Stimulated activated memory B cell treated with anti-CD40 and anti-IgM and Interleukin-4, amounts not matched to agents 10 μg/mL and 1 μg/mL and 100 μg/mL, for 72 hours (primary cell): ENCODE results near the gene MTOR.
"Not testable (repeated sequence)": the region's sequence is repeated elsewhere in the genome, so short reads cannot be mapped to it uniquely, and the experiment has no call there.

Source experiments
- ATAC-seq: fragments of 150-1000 bp; cut with Tn5 transposase; 2 replicates; pipeline ENCODE4 v1.10.0; 2021
- H3K27ac Mint-ChIP-seq: one replicate; pipeline ENCODE4 v1.8.0; 2022; ENCODE audit warnings: mild to moderate bottlenecking, mixed read lengths
- H3K27me3 Mint-ChIP-seq: one replicate; pipeline ENCODE4 v1.8.0; 2022; ENCODE audit warnings: mixed read lengths
- H3K36me3 Mint-ChIP-seq: one replicate; pipeline ENCODE4 v1.8.0; 2022; ENCODE audit warnings: mixed read lengths
- H3K4me1 Mint-ChIP-seq: one replicate; pipeline ENCODE4 v1.8.0; 2022; ENCODE audit warnings: mixed read lengths
- H3K4me3 Mint-ChIP-seq: one replicate; pipeline ENCODE4 v1.8.0; 2022; ENCODE audit warnings: mild to moderate bottlenecking, moderate library complexity, mixed read lengths
- H3K9me3 Mint-ChIP-seq: one replicate; pipeline ENCODE4 v1.8.0; 2022; ENCODE audit warnings: mixed read lengths

Gene MTOR

DNA sequence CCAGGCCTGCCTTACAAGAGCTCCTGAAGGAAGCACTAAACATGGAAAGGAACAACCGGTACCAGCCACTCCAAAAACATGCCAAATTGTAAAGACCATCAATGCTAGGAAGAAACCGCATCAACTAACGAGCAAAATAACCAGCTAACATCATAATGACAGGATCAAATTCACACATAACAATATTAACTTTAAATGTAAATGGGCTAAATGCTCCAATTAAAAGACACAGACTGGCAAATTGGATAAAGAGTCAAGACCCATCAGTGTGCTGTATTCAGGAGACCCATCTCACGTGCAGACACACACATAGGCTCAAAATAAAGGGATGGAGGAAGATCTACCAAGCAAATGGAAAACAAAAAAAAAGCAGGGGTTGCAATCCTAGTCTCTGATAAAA lies 99.6 kb downstream of the MTOR start:
- peaks cover 11% of the 10 kb centered on the region for H3K4me1 Mint-ChIP-seq
- H3K27me3 Mint-ChIP-seq, H3K9me3 Mint-ChIP-seq, ATAC-seq, H3K4me3 Mint-ChIP-seq, H3K27ac Mint-ChIP-seq: not testable (repeated sequence)
- H3K36me3 Mint-ChIP-seq = peaks cover 81% of the 10 kb centered on the region

DNA sequence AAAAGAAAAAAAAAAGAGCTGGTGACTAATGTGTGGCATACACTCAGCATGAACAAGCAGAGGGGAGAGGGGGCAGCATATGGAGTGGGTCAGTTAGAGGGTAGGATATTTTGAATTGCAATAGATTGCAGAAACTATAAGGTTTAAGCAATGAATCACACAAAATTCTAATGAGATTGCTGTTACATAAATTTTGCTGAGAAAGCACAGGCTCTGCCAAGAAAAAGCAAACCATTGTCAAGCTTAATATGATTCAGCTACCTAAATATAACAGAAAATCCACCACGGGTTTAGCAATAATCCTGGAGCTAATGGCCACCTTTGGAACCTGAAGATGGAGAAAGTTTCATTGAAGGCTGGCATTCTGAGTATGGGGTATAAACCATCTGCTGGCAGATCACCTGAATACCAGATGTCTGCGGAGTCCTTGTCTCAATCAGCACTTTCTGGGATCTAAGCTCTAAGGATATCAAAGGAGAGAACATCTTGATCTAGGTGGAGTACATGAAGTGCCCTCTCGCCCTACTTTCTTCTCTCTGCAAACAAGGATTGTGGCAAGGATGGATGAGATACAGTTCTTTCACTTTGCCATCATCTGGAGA lies 103.5 kb downstream of the MTOR start:
- Mint-ChIP-seq H3K27ac (peak overlapping the region; percentile 69), H3K36me3 (peaks cover 67% of the 10 kb centered on the region), H3K4me1 (peaks cover 28% of the 10 kb centered on the region), H3K9me3 (no peaks in the 10 kb centered on the region), H3K4me3 (no peak overlapping the region), H3K27me3 (no peaks in the 10 kb centered on the region)
- ATAC-seq = no peak

DNA sequence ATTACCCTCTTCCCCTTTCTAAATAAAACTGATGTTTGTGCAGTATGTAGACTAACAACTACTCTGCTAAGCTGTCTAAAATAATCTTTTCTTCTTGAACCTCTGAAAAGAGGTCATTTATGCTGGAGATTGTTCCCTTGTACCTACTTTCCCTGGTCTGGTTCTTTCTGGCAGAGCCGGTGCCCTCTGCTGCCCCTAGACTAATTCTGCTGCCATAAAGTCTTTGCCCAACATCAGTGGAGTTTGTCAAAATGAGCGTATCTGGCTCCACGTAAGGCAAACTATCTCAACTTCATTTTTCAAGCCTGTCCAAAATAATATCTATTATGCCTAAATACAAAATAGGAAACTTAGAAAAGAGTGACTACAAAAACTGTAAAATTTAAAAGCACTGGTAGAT lies 104.1 kb downstream of the MTOR start:
- Mint-ChIP-seq H3K36me3 (peaks cover 63% of the 10 kb centered on the region), H3K27ac (peak overlapping the region; percentile 69), H3K4me1 (peaks cover 28% of the 10 kb centered on the region), H3K27me3 (no peaks in the 10 kb centered on the region), H3K9me3 (no peaks in the 10 kb centered on the region), H3K4me3 (no peak overlapping the region)
- no peak for ATAC-seq

DNA sequence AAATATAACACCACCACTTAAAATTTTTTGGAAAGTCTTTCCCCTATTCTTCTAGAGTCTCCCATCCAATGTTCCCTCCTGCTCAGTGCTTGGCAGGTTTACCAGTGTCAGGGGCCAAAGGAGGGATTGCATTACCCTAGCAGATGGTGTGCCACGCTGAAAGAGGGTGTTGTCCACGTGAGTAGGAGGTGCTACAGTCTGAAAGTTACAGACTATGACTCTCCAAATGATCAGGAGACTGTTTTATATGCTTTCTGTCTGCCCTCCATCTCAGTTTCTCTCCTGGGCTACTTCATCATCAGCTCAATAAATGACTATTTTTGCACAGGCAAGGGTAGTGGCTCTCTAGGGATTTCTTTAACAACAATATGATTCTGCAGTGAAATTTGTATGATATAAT lies 104.5 kb downstream of the MTOR start:
- ATAC-seq = no peak
- H3K4me3 Mint-ChIP-seq = no peak overlapping the region
- peak overlapping the region; percentile 69 for H3K27ac Mint-ChIP-seq
- peaks cover 63% of the 10 kb centered on the region for H3K36me3 Mint-ChIP-seq
- no peaks in the 10 kb centered on the region for H3K9me3 Mint-ChIP-seq
- H3K27me3 Mint-ChIP-seq = no peaks in the 10 kb centered on the region
- peaks cover 28% of the 10 kb centered on the region for H3K4me1 Mint-ChIP-seq

DNA sequence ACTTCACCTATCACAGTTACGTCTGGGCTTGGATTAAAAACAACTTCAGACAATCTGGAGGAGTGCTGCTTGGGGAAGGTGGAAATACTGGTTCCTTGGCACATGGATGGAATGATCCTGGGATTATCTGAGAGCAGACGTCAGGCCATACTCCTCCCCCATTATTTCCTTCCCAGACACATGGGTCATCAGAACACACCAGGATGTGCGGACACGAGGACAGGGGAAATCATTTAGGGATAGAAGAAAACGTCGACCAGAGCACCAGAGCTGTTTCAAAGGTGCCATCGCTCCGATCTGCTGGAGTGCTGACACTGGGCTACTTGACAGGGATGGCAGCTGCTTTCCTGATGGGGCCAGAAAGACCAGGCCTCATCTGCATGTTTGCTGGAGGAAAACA lies 105.0 kb downstream of the MTOR start:
- no peak for ATAC-seq
- Mint-ChIP-seq H3K4me1 (peaks cover 28% of the 10 kb centered on the region), H3K36me3 (peaks cover 64% of the 10 kb centered on the region), H3K27ac (peak overlapping the region; percentile 69), H3K27me3 (no peaks in the 10 kb centered on the region), H3K4me3 (no peak overlapping the region), H3K9me3 (no peaks in the 10 kb centered on the region)

DNA sequence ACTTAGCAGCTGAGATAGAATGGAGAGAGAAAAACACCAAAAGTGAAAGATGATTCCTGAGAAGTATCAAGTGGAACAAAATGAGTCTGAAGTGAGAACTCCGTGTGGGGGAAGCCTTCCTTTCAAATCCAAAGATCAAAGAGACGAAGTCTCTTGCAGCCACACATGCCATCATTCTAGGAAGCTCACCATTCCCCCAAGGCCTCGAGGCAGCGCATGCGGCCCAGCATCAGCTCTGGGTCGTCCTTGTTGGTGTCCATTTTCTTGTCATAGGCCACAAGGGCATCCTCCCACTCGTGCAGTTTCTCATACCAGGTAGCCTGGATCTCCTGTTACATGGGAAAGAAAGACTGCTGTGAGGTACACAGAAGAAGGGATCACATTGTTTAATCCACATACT lies 105.4 kb downstream of the MTOR start:
- Mint-ChIP-seq H3K4me1 (peaks cover 28% of the 10 kb centered on the region), H3K27ac (peak overlapping the region; percentile 69), H3K36me3 (peaks cover 63% of the 10 kb centered on the region), H3K4me3 (no peak overlapping the region), H3K27me3 (no peaks in the 10 kb centered on the region), H3K9me3 (no peaks in the 10 kb centered on the region)
- no peak for ATAC-seq

DNA sequence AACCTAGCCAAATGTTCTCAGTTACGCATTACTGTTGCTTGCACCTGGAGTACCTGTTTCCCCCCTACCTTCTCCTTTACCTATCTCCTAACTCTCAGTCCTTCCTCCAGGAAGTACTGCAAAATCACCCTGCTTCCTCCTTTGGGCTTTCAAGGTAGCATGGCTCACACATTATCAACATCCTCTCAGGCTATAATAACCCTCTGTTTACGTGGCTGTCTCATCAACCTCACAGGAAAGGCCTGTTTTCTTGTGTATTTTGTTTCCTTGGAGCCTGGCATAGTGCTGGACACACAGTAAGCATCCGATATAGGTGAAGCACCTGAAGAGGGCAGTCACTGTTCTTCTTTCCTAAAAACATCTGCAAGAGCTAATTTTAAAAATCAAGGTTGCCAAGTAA lies 105.9 kb downstream of the MTOR start:
- Mint-ChIP-seq H3K27ac (peak overlapping the region; percentile 69), H3K27me3 (no peaks in the 10 kb centered on the region), H3K9me3 (no peaks in the 10 kb centered on the region), H3K4me1 (peaks cover 28% of the 10 kb centered on the region), H3K4me3 (no peak overlapping the region), H3K36me3 (peaks cover 61% of the 10 kb centered on the region)
- no peak for ATAC-seq

DNA sequence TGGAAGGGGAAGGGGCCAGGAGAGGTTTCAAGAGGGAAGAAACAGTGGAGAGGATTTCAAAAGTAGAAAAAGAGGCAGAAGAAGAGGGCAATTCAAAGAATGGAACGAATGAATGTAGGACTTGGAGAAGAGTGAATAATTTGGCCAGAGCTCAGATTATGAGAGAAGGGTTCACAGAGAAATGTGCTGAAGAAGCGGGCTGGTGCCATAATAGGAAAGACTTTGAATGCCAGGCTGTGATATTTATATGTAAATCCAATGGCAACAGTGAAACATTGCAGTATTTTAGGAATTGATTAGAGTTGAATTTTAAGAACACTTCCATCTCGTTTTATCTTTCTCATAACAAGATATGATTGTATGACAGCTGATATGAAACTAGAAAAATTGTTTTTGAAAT lies 109.2 kb downstream of the MTOR start:
- peaks cover 65% of the 10 kb centered on the region for H3K36me3 Mint-ChIP-seq
- H3K4me3 Mint-ChIP-seq = no peak overlapping the region
- H3K27ac Mint-ChIP-seq = no peak overlapping the region
- no peaks in the 10 kb centered on the region for H3K27me3 Mint-ChIP-seq
- peaks cover 21% of the 10 kb centered on the region for H3K4me1 Mint-ChIP-seq
- no peaks in the 10 kb centered on the region for H3K9me3 Mint-ChIP-seq
- no peak for ATAC-seq

DNA sequence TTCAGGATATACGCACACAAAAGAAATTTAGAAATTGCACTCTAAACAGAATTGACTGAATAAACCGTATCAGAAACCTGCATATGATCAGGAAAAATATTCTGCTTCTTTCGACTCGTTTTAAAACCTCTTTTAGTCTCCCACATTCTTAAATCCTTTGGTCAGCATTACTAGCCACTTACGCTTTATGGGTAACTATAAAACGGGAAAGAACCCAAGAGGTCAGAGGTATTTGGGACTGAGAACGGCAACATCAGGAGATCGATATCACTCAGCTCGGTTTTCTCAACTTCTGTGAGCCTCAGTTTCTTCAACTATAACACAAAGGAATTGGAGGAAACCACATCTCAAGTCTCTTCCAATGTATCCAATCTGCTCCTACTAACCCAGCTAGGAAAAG lies 109.6 kb downstream of the MTOR start:
- ATAC-seq = no peak
- Mint-ChIP-seq H3K36me3 (peaks cover 69% of the 10 kb centered on the region), H3K27me3 (no peaks in the 10 kb centered on the region), H3K27ac (no peak overlapping the region), H3K4me3 (no peak overlapping the region), H3K9me3 (no peaks in the 10 kb centered on the region), H3K4me1 (peaks cover 17% of the 10 kb centered on the region)

DNA sequence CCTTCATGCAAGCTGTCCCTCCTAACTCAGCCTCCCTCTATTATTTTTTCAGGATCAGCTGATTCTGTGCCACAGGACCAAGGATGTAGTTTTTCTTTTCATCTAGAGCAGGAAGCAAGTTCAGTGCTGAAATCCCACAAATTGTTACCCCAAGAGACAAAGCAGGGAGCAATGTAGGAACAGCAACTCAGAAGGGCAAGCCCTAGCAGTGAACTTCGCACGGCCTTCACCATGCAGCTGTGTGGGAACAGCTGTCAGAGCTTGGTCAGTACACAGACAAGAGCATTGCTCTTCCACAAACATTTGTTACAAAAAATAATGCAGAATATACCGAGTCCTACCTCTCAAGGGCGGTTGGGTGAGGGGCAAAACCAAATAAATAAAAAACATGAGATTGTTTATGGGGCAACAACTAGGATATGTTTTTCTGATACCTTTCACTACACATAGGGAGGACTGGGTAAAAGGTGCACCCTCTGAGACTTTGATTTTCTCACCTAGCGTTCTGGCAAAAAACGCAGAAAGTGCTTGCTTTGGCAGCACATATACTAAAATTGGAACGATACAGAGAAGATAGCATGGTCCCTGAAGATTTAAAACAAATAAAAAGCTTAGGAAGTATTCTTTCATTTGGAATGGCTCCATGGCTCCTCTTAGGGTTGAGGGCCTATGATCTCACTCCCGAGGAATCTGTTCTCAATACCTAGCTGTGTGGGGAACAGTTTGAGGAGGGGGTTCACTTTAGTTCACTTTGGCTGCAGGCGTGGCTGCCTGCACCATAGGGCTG lies 110.3 kb downstream of the MTOR start:
- Mint-ChIP-seq H3K9me3 (no peaks in the 10 kb centered on the region), H3K4me1 (peaks cover 9% of the 10 kb centered on the region), H3K4me3 (no peak overlapping the region), H3K36me3 (peaks cover 71% of the 10 kb centered on the region), H3K27ac (no peak overlapping the region), H3K27me3 (no peaks in the 10 kb centered on the region)
- ATAC-seq = no peak

DNA sequence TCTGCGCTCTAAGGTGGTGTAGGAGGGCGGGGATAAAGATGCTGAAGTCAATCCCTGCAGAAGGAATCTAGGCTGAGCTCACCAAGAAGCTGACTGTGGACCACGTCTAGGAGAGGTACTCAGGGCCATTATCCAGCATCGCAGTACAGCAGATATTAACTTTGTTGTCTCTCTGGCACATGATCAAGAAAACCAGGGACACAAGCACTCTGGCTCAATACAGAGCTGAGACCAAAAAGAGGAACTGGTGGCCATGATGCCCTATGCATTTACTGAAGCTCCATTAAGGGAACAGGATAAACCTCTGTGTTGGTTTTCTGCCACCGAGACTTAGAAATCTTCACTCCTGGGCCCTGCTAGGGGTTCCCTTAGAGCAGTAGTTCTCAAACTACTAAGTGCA lies 111.2 kb downstream of the MTOR start:
- Mint-ChIP-seq H3K27ac (no peak overlapping the region), H3K36me3 (peaks cover 71% of the 10 kb centered on the region), H3K9me3 (no peaks in the 10 kb centered on the region), H3K27me3 (no peaks in the 10 kb centered on the region), H3K4me3 (no peak overlapping the region), H3K4me1 (peaks cover under 1% of the 10 kb centered on the region)
- ATAC-seq = no peak

DNA sequence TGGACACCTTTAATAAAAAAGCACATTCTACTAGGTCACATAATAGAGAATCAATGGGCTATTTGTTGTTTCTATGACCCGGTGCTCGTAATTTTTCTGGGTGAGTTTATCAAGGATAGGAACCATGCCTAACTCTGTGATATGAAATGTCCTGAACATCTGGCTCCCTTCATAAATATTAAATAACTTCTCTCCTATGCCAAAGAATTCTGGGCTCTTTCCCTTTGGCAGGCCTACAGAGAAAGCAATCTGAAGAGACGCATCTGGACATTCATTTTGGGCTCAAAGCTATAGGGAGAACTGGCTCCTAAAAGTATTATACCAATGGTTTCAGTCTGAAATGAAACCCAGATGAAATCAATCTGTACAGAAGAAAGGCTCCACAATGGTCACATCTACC lies 112.0 kb downstream of the MTOR start:
- H3K4me3 Mint-ChIP-seq = no peak overlapping the region
- H3K4me1 Mint-ChIP-seq = no peaks in the 10 kb centered on the region
- H3K36me3 Mint-ChIP-seq = peaks cover 68% of the 10 kb centered on the region
- H3K27me3 Mint-ChIP-seq = no peaks in the 10 kb centered on the region
- ATAC-seq = no peak
- H3K27ac Mint-ChIP-seq = no peak overlapping the region
- no peaks in the 10 kb centered on the region for H3K9me3 Mint-ChIP-seq

DNA sequence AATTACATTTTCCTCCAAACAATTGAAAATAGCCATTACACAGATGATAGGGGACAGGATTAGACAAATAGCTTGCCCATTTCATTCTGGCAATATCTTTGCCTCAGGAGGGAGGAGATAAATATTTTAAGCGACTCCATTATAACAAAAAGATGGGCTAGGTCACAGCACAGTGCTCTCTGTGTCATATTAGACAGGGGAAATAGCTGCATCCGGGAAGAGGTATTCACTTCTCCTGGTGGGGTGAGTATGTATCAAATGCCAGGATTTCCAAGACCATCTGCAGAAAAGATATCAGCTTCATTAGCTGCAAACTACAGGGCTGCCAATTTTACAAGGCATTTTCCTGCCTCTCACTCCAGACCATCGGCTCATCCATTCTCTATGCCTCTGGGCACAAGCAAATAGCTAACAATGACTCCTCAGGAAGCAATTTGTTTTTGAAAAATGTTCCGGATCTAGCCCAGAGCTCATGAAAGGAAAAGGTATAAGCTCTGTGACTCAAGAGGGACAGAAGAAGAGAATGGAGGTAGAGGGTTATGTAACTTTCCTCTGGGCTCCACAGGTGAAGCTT lies 115.1 kb downstream of the MTOR start:
- no peaks in the 10 kb centered on the region for H3K27me3 Mint-ChIP-seq

DNA sequence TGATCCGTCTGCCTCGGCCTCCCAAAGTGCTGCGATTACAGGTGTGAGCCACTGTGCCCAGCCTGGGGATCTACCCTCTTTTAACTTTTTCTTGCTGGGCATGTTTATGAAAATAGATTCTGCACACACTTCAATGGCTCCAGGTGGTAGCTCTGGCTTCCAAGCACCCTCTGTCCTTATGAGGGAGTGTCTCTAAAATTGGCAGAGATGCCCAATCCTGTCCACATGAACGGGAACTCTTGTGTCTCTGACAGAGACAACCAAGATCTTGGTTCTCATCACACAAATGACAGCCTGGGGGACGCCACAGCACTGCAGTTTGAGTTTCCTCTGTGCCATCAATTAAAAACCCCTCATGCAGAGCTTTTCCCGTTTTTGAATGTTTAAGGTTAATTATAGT lies 116.6 kb downstream of the MTOR start:
- peaks cover 67% of the 10 kb centered on the region for H3K36me3 Mint-ChIP-seq
- H3K27ac Mint-ChIP-seq = no peak overlapping the region
- H3K9me3 Mint-ChIP-seq = no peaks in the 10 kb centered on the region
- no peak overlapping the region for H3K4me3 Mint-ChIP-seq
- no peak for ATAC-seq
- H3K4me1 Mint-ChIP-seq = no peaks in the 10 kb centered on the region
- no peaks in the 10 kb centered on the region for H3K27me3 Mint-ChIP-seq

More for the DNA sequence above, 115.1 kb downstream of the MTOR start:
- ATAC-seq = no peak
- no peaks in the 10 kb centered on the region for H3K4me1 Mint-ChIP-seq
- H3K27ac Mint-ChIP-seq = no peak overlapping the region
- peaks cover 78% of the 10 kb centered on the region for H3K36me3 Mint-ChIP-seq
- H3K9me3 Mint-ChIP-seq = no peaks in the 10 kb centered on the region
- no peak overlapping the region for H3K4me3 Mint-ChIP-seq

DNA sequence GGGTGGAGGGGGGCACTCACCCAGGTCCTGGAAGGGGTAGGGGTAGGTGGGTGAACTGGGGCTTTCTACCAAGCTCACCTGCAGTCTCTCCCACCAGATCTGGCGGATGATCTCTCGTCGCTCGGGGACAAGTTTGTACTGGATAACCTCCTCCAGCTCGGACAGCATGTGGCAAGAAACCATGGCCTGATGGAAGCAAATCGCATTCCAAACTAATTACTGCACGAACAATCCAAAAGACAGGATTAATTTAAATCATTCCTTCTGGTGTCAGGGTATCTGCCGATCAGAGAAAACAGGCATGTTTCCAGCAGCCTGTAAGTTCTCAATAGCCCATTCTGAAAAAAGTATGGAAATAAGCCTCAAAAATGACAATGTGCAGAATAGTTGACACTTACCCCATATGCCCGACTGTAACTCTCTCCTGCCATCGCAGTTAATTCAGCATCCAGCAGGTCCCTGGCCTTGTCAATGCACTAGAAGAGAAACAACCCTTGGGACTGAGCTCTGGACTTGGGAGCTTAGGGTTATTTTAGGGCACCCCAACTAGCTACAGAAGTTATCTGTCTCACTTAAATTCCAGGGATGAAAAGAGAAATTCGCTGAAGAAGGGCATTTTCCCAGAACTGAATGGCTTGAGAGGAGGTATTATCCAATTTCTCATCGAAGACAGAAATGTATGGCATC lies 117.6 kb downstream of the MTOR start:
- peaks cover 57% of the 10 kb centered on the region for H3K36me3 Mint-ChIP-seq
- H3K9me3 Mint-ChIP-seq = no peaks in the 10 kb centered on the region
- no peak overlapping the region for H3K27ac Mint-ChIP-seq
- H3K4me3 Mint-ChIP-seq = no peak overlapping the region
- H3K4me1 Mint-ChIP-seq = no peaks in the 10 kb centered on the region
- no peaks in the 10 kb centered on the region for H3K27me3 Mint-ChIP-seq
- ATAC-seq = no peak
